NCI-H1694 treated with DMSO at 0.1 percent for 48 hours (cell line): ENCODE measurements around the gene AKT1S1.

Experiments
- DNase-seq: peaks from one replicate; lab custom pipeline; 2025; lab: John Stamatoyannopoulos, UW

Gene AKT1S1

GRCh38 chr19:49853852-49854377 lies 23.2 kb downstream of the AKT1S1 start:
- DNase-seq, result no peak

GRCh38 chr19:49852631-49853126 lies 24.5 kb downstream of the AKT1S1 start:
- no peak for DNase-seq

- peak; percentile 13 for DNase-seq
Measured at GRCh38 chr19:49851456-49852259, 25.5 kb downstream of the AKT1S1 start.

- DNase-seq, result peak; percentile 81
Measured at GRCh38 chr19:49850487-49851342, 26.4 kb downstream of the AKT1S1 start, which contains the start of gene PTOV1. Gene PTOV1 (plus strand): TSS chr19:49851159.

GRCh38 chr19:49850221-49850486 lies 27.0 kb downstream of the AKT1S1 start:
- no peak for DNase-seq

- DNase-seq, result no peak
Measured at GRCh38 chr19:49849433-49850220, 27.5 kb downstream of the AKT1S1 start.

- DNase-seq, result no peak
Measured at GRCh38 chr19:49848938-49849337, 28.2 kb downstream of the AKT1S1 start.

- no peak for DNase-seq
Measured at GRCh38 chr19:49847731-49848696, 29.1 kb downstream of the AKT1S1 start.

- no peak for DNase-seq
Measured at GRCh38 chr19:49846408-49846807, 30.7 kb downstream of the AKT1S1 start.

GRCh38 chr19:49845414-49845813 lies 31.7 kb downstream of the AKT1S1 start:
- DNase-seq, result no peak

- no peak for DNase-seq
Measured at GRCh38 chr19:49844138-49845095, 32.7 kb downstream of the AKT1S1 start.

GRCh38 chr19:49843265-49843664 lies 33.9 kb downstream of the AKT1S1 start:
- no peak for DNase-seq

GRCh38 chr19:49840736-49841249 lies 36.4 kb downstream of the AKT1S1 start:
- no peak for DNase-seq

GRCh38 chr19:49840321-49840720 lies 36.8 kb downstream of the AKT1S1 start:
- DNase-seq, result no peak

- DNase-seq, result no peak
Measured at GRCh38 chr19:49839713-49840112, 37.4 kb downstream of the AKT1S1 start.

GRCh38 chr19:49838885-49839588 lies 38.1 kb downstream of the AKT1S1 start:
- DNase-seq, result no peak

- DNase-seq, result no peak
Measured at GRCh38 chr19:49837425-49837824, 39.7 kb downstream of the AKT1S1 start.

- DNase-seq, result no peak
Measured at GRCh38 chr19:49837009-49837310, 40.2 kb downstream of the AKT1S1 start.
